ENCODE measurements around the gene MYO18B.

DNA sequence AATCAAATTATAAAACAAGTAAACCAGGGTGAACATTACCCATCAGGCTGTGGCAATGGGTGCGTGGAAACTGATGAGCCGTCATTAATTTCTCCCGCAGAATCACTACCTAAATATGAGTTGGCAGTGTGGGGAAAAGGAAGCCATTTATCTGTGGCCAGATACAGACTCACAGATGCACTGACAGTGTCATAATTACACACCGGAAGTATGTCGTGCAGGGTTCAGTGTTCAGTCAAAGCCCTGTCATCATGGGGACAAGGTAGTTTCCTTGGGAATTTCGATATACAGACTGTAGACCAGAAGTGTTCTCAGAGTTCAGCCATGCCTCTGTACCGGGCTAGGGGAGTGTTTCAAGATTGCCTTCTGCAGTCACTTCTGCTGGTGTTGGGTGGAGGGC, 308.1 kb downstream of the MYO18B start:
- TF ChIP-seq, protein P1, sequence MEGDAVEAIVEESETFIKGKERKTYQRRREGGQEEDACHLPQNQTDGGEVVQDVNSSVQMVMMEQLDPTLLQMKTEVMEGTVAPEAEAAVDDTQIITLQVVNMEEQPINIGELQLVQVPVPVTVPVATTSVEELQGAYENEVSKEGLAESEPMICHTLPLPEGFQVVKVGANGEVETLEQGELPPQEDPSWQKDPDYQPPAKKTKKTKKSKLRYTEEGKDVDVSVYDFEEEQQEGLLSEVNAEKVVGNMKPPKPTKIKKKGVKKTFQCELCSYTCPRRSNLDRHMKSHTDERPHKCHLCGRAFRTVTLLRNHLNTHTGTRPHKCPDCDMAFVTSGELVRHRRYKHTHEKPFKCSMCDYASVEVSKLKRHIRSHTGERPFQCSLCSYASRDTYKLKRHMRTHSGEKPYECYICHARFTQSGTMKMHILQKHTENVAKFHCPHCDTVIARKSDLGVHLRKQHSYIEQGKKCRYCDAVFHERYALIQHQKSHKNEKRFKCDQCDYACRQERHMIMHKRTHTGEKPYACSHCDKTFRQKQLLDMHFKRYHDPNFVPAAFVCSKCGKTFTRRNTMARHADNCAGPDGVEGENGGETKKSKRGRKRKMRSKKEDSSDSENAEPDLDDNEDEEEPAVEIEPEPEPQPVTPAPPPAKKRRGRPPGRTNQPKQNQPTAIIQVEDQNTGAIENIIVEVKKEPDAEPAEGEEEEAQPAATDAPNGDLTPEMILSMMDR (IDR thresholded peaks at IDR 0.05; ENCODE audit: low read depth, low read length): no peak
- TF ChIP-seq EZH2phosphoT487 (IDR thresholded peaks at IDR 0.05; ENCODE audit: low read depth): no peak
